ENCODE data around the gene OLFML2A. TPM values are rescaled to one million over a fixed set of nuclear protein-coding genes. Genes with fewer than 3 reads are reported as not detected.

The OLFML2A gene
- total and polyA plus RNA-seq, 2 of the 4 experiments (the other 2 are of a cell fraction): 2.0 to 5.9 TPM

DNA sequence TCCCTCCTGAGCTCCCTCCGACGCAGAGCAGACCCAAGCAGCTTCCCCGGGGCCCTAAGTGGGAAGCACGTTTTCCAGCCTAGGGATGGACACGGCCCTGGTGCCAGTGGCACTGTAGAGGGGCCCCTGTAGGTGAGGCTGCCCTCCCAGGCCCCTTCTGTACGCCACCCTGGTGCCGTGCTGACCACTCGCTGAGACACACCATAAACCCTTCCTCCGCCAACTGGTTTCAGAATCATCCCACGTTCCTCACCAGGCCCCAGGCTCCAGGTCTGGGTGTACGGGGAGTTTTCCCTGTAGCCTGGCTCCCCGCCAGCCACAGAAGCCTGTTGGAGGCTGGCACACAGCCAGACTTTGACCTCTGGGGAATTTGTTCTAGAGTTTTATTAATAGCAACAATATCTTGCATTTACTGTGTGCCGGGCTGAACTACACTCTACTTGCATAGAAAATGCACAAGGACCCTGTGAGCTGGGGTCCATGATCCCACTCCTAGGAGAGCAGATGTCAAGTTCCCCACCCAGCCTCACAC, 58.2 kb downstream of the OLFML2A start:
- no peaks in the 10 kb centered on the region for H3K36me3 ChIP-seq (ENCODE audit: control insufficient read depth, insufficient read depth, low read length)
- no peak overlapping the region for H3K56ac ChIP-seq (ENCODE audit: extremely low read depth, insufficient read depth, low read length)
- BruUV-seq (replicated peaks): no TSS peak
- in situ Hi-C loops (cut with MboI; ENCODE audit: low sequenced_read_pairs) (no loop called here), intact Hi-C loops (cut with micrococcal nuclease) (no loop called here), dilution Hi-C loops (cut with HindIII; ENCODE audit: low sequenced_read_pairs, unreplicated experiment) (no loop called here)
- CTCF ChIA-PET: interaction anchor here (1.0 kb wide), 1 partner anchor 17 kb away, joined by 4 read pairs; no protein-coding TSS in a partner anchor
- POLR2A ChIA-PET (ENCODE audit: unreplicated experiment): no interaction called here
- H4K5ac ChIP-seq (ENCODE audit: low read depth, low read length): no peak overlapping the region
- peak overlapping the region; percentile 43; the same call in 1 of the 2 replicates for H3K14ac ChIP-seq (replicated peaks; ENCODE audit: low read depth, low read length)
- no peaks in the 10 kb centered on the region for H3K9me3 ChIP-seq (ENCODE audit: control insufficient read depth, insufficient read depth, low read length)
- peak overlapping the region; percentile 50; the same call in 1 of the 2 replicates for H2BK120ac ChIP-seq (ENCODE audit: low read depth, low read length)
- H2BK5ac ChIP-seq (ENCODE audit: low read depth, low read length, poor library complexity, severe bottlenecking): no peak overlapping the region
- DNase-seq: peak; percentile 79
- no peak overlapping the region for H3K4me3 ChIP-seq (ENCODE audit: insufficient read depth, low read depth, low read length)
- peak overlapping the region; percentile 53; the same call in 1 of the 3 replicates for H2BK15ac ChIP-seq (ENCODE audit: low read depth, low read length)
- peak overlapping the region; percentile 28; the same call in 1 of the 2 replicates for H3K4ac ChIP-seq (ENCODE audit: low read depth, low read length)
- no peaks in the 10 kb centered on the region for H3K79me1 ChIP-seq (ENCODE audit: low read depth in 1 of 2, low read length in 2 of 2)
- no peaks in the 10 kb centered on the region; the same call in 1 of the 2 replicates for H4K20me1 ChIP-seq (ENCODE audit: insufficient read depth, low read length)
- H4K8ac ChIP-seq (ENCODE audit: low read depth in 2 of 2, low read length in 2 of 2): no peak overlapping the region; a peak in 1 of 4 replicates
- peaks cover 22% of the 10 kb centered on the region for H3K4me1 ChIP-seq (ENCODE audit: control insufficient read depth, insufficient read depth, low read length)
- no peak overlapping the region for H2BK20ac ChIP-seq (ENCODE audit: low read depth, low read length)
- H4K91ac ChIP-seq (ENCODE audit: insufficient read depth, low read depth, low read length): no peak overlapping the region
- H3K23ac ChIP-seq (ENCODE audit: low read depth, low read length): 0 out of 2 replicates have a peak overlapping the region, but pooled peaks have one; percentile 22
- peaks cover 4% of the 10 kb centered on the region; the same call in 1 of the 2 replicates for H3K9me1 ChIP-seq (ENCODE audit: insufficient read depth, low read length)
- no peak overlapping the region for H3K9ac ChIP-seq (ENCODE audit: low read depth, low read length)
- peak; percentile 6; the same call in 1 of the 2 replicates for ATAC-seq (ENCODE audit: low read depth)
- no peaks in the 10 kb centered on the region for H3K27me3 ChIP-seq (ENCODE audit: control insufficient read depth, insufficient read depth, low read length)
- H2AK5ac ChIP-seq (ENCODE audit: low read depth, low read length): peak overlapping the region; percentile 85
- H3K18ac ChIP-seq (ENCODE audit: low read depth, low read length): no peak overlapping the region
- H3K4me2 ChIP-seq (ENCODE audit: low read depth, low read length): peak overlapping the region; percentile 66; the same call in 1 of the 2 replicates
- no peak overlapping the region for H3K27ac ChIP-seq (ENCODE audit: insufficient read depth, low read length)
- TF ChIP-seq RFX5 (IDR thresholded peaks at IDR 0.05; ENCODE audit: low read depth, low read length): no peak
- TF ChIP-seq CHD1 (IDR thresholded peaks at IDR 0.05; ENCODE audit: low read depth, low read length): no peak
- no peak for TF ChIP-seq MAZ (IDR thresholded peaks at IDR 0.05; ENCODE audit: borderline replicate concordance, low read depth, low read length)
- TF ChIP-seq NFE2L2 (IDR thresholded peaks at IDR 0.05; ENCODE audit: low read depth, low read length): no peak
- no peak for TF ChIP-seq SMC3 (IDR thresholded peaks at IDR 0.05; ENCODE audit: low read depth, low read length)
- TF ChIP-seq BHLHE40 (IDR thresholded peaks at IDR 0.05; ENCODE audit: low read depth, low read length): no peak
- TF ChIP-seq MXI1 (IDR thresholded peaks at IDR 0.05; ENCODE audit: borderline replicate concordance, low read depth, low read length): no peak
- no peak for TF ChIP-seq CEBPB (IDR thresholded peaks at IDR 0.05; ENCODE audit: low read depth, low read length)
- no peak for TF ChIP-seq FOS (IDR thresholded peaks at IDR 0.05; ENCODE audit: low read depth, low read length)
- TF ChIP-seq, protein P1, sequence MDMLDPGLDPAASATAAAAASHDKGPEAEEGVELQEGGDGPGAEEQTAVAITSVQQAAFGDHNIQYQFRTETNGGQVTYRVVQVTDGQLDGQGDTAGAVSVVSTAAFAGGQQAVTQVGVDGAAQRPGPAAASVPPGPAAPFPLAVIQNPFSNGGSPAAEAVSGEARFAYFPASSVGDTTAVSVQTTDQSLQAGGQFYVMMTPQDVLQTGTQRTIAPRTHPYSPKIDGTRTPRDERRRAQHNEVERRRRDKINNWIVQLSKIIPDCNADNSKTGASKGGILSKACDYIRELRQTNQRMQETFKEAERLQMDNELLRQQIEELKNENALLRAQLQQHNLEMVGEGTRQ (IDR thresholded peaks at IDR 0.05; ENCODE audit: low read depth, low read length): no peak
- no peak for TF ChIP-seq POLR2A (IDR thresholded peaks at IDR 0.05; ENCODE audit: low read depth, low read length)
- TF ChIP-seq, protein P2, sequence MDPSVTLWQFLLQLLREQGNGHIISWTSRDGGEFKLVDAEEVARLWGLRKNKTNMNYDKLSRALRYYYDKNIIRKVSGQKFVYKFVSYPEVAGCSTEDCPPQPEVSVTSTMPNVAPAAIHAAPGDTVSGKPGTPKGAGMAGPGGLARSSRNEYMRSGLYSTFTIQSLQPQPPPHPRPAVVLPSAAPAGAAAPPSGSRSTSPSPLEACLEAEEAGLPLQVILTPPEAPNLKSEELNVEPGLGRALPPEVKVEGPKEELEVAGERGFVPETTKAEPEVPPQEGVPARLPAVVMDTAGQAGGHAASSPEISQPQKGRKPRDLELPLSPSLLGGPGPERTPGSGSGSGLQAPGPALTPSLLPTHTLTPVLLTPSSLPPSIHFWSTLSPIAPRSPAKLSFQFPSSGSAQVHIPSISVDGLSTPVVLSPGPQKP (IDR thresholded peaks at IDR 0.05; ENCODE audit: borderline replicate concordance, low read depth, low read length): no peak
- TF ChIP-seq, protein P3, sequence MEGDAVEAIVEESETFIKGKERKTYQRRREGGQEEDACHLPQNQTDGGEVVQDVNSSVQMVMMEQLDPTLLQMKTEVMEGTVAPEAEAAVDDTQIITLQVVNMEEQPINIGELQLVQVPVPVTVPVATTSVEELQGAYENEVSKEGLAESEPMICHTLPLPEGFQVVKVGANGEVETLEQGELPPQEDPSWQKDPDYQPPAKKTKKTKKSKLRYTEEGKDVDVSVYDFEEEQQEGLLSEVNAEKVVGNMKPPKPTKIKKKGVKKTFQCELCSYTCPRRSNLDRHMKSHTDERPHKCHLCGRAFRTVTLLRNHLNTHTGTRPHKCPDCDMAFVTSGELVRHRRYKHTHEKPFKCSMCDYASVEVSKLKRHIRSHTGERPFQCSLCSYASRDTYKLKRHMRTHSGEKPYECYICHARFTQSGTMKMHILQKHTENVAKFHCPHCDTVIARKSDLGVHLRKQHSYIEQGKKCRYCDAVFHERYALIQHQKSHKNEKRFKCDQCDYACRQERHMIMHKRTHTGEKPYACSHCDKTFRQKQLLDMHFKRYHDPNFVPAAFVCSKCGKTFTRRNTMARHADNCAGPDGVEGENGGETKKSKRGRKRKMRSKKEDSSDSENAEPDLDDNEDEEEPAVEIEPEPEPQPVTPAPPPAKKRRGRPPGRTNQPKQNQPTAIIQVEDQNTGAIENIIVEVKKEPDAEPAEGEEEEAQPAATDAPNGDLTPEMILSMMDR (conservative IDR thresholded peaks at IDR 0.05; ENCODE audit: low read depth, low read length): no peak
- no peak for TF ChIP-seq RAD21 (IDR thresholded peaks at IDR 0.05; ENCODE audit: low read length)
- peak overlapping the region; percentile 40 for H2AFZ ChIP-seq (replicated peaks; ENCODE audit: low read length, poor library complexity)
- WGBS, 2 experiments (ENCODE audit: extremely low coverage in 2 of 2, insufficient read length in 1 of 2): 55% methylated on average over 5 of the region's 13 CpGs; no CpG with 5 or more reads in 1 of the 2 experiments
- peak overlapping the region; percentile 23 for H2AK9ac ChIP-seq (replicated peaks; ENCODE audit: low read depth, low read length, poor library complexity)
